H1 (cell line): ENCODE measurements around the gene NSUN4. TPM values are rescaled to one million over a fixed set of nuclear protein-coding genes. Genes with fewer than 3 reads are reported as not detected.

ENCODE experiments used
- CTCF ChIA-PET: fragments of 300-600 bp; sonication (Branson Sonifier 250); formaldehyde crosslinking; loops from one replicate; lab custom pipeline; 2021; ENCODE audit not compliant: partially characterized antibody; lab: Charles Lee
- POLR2A ChIA-PET: fragments of 300-600 bp; sonication (Branson Sonifier 250); formaldehyde crosslinking; loops from one replicate; lab custom pipeline; 2021; ENCODE audit warnings: inconsistent platforms; ENCODE audit not compliant: partially characterized antibody; lab: Charles Lee
- DNase-seq, 2 experiments: peaks; one replicate each; pipeline versions ENCODE4 v3.0.0 to v3.0.0-alpha.2; 2010 to 2022; ENCODE audit warnings: low spot score in 2 of 2, low read depth in 1 of 2, mixed read lengths in 1 of 2
- FAIRE-seq: peaks from 2 replicates; lab custom pipeline; 2011; peaks lifted over from hg19 to GRCh38; lab: Jason Lieb, UNC
- H2AFZ ChIP-seq: 2 replicates; pipeline ENCODE4 v1.8.1; 2012; ENCODE audit warnings: low read length, inconsistent platforms
- H2AK5ac ChIP-seq: 2 replicates; pipeline ENCODE4 v1.6.1; 2013; ENCODE audit warnings: low read depth, low read length
- H2BK120ac ChIP-seq: replicated peaks from 2 replicates; pipeline ENCODE3; 2013; ENCODE audit warnings: low read depth, low read length, inconsistent platforms
- H2BK12ac ChIP-seq: 2 replicates; pipeline ENCODE4 v1.6.1; 2013; ENCODE audit warnings: low read depth, low read length
- H2BK15ac ChIP-seq: 2 replicates; pipeline ENCODE4 v1.6.1; 2013; ENCODE audit warnings: low read length
- H2BK20ac ChIP-seq: 2 replicates; pipeline ENCODE4 v1.6.1; 2013; ENCODE audit warnings: low read length
- H2BK5ac ChIP-seq: 2 replicates; pipeline ENCODE4 v1.6.1; 2013; ENCODE audit warnings: low read depth, low read length
- H3K14ac ChIP-seq: 2 replicates; pipeline ENCODE4 v1.6.1; 2013; ENCODE audit warnings: inconsistent platforms; ENCODE audit not compliant: insufficient read length
- H3K18ac ChIP-seq: 2 replicates; pipeline ENCODE4 v1.6.1; 2013; ENCODE audit warnings: low read length; ENCODE audit errors: extremely low read depth
- H3K23ac ChIP-seq: 2 replicates; pipeline ENCODE4 v1.6.1; 2013; ENCODE audit warnings: inconsistent platforms; ENCODE audit not compliant: insufficient read length
- H3K23me2 ChIP-seq: 2 replicates; pipeline ENCODE4 v1.6.1; 2013; ENCODE audit warnings: low read depth, low read length
- H3K27ac ChIP-seq: 2 replicates; pipeline ENCODE4 v1.6.1; 2011; ENCODE audit warnings: low read depth, low read length, inconsistent platforms
- H3K27me3 ChIP-seq, 4 experiments: replicated peaks in 1 of 4; 1 replicate in 1 of 4; 2 replicates in 3 of 4; pipeline versions ENCODE4 v1.6.1 to v1.8.1; 2011 to 2013; ENCODE audit warnings: low read length in 3 of 4, mild to moderate bottlenecking in 3 of 4, inconsistent platforms in 2 of 4, mixed read lengths in 2 of 4, moderate library complexity in 1 of 4; ENCODE audit not compliant: control insufficient read depth in 3 of 4, insufficient read depth in 3 of 4; ENCODE audit errors: extremely low read depth in 1 of 4
- H3K36me3 ChIP-seq, 4 experiments: 2 replicates each; pipeline versions ENCODE4 v1.6.1 to v1.8.1; 2011 to 2013; ENCODE audit warnings: mild to moderate bottlenecking in 4 of 4, low read length in 3 of 4, moderate library complexity in 2 of 4, control low read depth in 1 of 4, inconsistent platforms in 1 of 4; ENCODE audit not compliant: insufficient read depth in 4 of 4, control insufficient read depth in 2 of 4
- H3K4ac ChIP-seq: replicated peaks from 2 replicates; pipeline ENCODE3; 2013; ENCODE audit warnings: low read length, low read depth, mixed read lengths, inconsistent platforms; ENCODE audit not compliant: insufficient read length
- H3K4me1 ChIP-seq, 4 experiments: replicated peaks in 1 of 4; 1 replicate in 1 of 4; 2 replicates in 3 of 4; pipeline versions ENCODE4 v1.6.1 to v1.8.1; 2011 to 2013; ENCODE audit warnings: low read length in 3 of 4, inconsistent platforms in 2 of 4, mixed read lengths in 1 of 4; ENCODE audit not compliant: insufficient read depth in 4 of 4, control insufficient read depth in 3 of 4
- H3K4me2 ChIP-seq, 2 experiments: 2 replicates each; pipeline versions ENCODE4 v1.6.1 to v1.8.1; 2011 to 2013; ENCODE audit warnings: low read depth in 2 of 2, low read length in 2 of 2, control low read depth in 1 of 2, inconsistent platforms in 1 of 2, mild to moderate bottlenecking in 1 of 2; ENCODE audit not compliant: insufficient read depth in 1 of 2
- H3K4me3 ChIP-seq, 4 experiments: fragments of 200-600, 300-600 bp in 1 of 4; sonication (generic), shearing (Covaris generic), sonication (Bioruptor Twin) in 1 of 4; 2 replicates each; pipeline versions ENCODE4 v1.5.1 to v1.8.1; 2011 to 2016; ENCODE audit warnings: low read length in 4 of 4, low read depth in 3 of 4, control low read depth in 2 of 4, inconsistent platforms in 2 of 4, mild to moderate bottlenecking in 2 of 4, mixed read lengths in 1 of 4, moderate library complexity in 1 of 4; ENCODE audit not compliant: insufficient read depth in 2 of 4; ENCODE audit errors: extremely low read depth in 1 of 4
- H3K56ac ChIP-seq: replicated peaks from 2 replicates; pipeline ENCODE3; 2013; ENCODE audit warnings: low read depth, mild to moderate bottlenecking, mixed read lengths, low read length, inconsistent platforms; ENCODE audit not compliant: insufficient read length
- H3K79me1 ChIP-seq: 2 replicates; pipeline ENCODE4 v1.6.1; 2013; ENCODE audit warnings: low read depth, low read length, control low read depth
- H3K79me2 ChIP-seq, 2 experiments: 2 replicates each; pipeline versions ENCODE4 v1.6.1 to v1.8.1; 2012 to 2013; ENCODE audit warnings: low read length in 2 of 2, mild to moderate bottlenecking in 2 of 2, inconsistent platforms in 1 of 2; ENCODE audit not compliant: insufficient read depth in 2 of 2, control insufficient read depth in 1 of 2
- H3K9ac ChIP-seq, 4 experiments: replicated peaks in 1 of 4; 1 replicate in 1 of 4; 2 replicates in 3 of 4; pipeline versions ENCODE4 v1.6.1 to v1.8.1; 2011 to 2013; ENCODE audit warnings: low read depth in 3 of 4, low read length in 3 of 4, control low read depth in 2 of 4, mild to moderate bottlenecking in 2 of 4, moderate library complexity in 2 of 4, inconsistent platforms in 1 of 4; ENCODE audit errors: extremely low read depth in 1 of 4
- H3K9me3 ChIP-seq, 2 experiments: 2 replicates each; pipeline versions ENCODE4 v1.6.1 to v1.8.1; 2012 to 2013; ENCODE audit warnings: mild to moderate bottlenecking in 2 of 2, moderate library complexity in 2 of 2, control low read depth in 1 of 2, inconsistent platforms in 1 of 2, low read depth in 1 of 2, low read length in 1 of 2, mixed read lengths in 1 of 2; ENCODE audit not compliant: insufficient read depth in 2 of 2
- H4K20me1 ChIP-seq, 2 experiments: replicated peaks in 1 of 2; 2 replicates each; pipeline versions ENCODE3 to v1.8.1; 2011 to 2013; ENCODE audit warnings: inconsistent platforms in 2 of 2, low read length in 2 of 2, mild to moderate bottlenecking in 1 of 2; ENCODE audit not compliant: insufficient read depth in 2 of 2, control insufficient read depth in 1 of 2
- H4K5ac ChIP-seq: 2 replicates; pipeline ENCODE4 v1.6.1; 2013; ENCODE audit warnings: low read length, low read depth, mixed read lengths, inconsistent platforms; ENCODE audit not compliant: insufficient read length
- H4K8ac ChIP-seq: 2 replicates; pipeline ENCODE4 v1.8.0; 2013; ENCODE audit warnings: mild to moderate bottlenecking, moderate library complexity, low read length, inconsistent platforms; ENCODE audit not compliant: insufficient read depth; ENCODE audit errors: extremely low read depth
- H4K91ac ChIP-seq: replicated peaks from 2 replicates; pipeline ENCODE3; 2013; ENCODE audit warnings: low read length, mixed read lengths, inconsistent platforms; ENCODE audit not compliant: insufficient read length
- KDM4A ChIP-seq: IDR thresholded peaks from one replicate; pipeline ENCODE4 v1.7.1; 2012; ENCODE audit warnings: low read depth, mild to moderate bottlenecking, moderate library complexity, low read length, inconsistent platforms; ENCODE audit not compliant: severe bottlenecking
- TAF1 ChIP-seq: IDR thresholded peaks from 2 replicates; pipeline ENCODE4 v1.6.1; 2011; ENCODE audit warnings: mild to moderate bottlenecking, low read depth, low read length
- WGBS, 2 experiments: shearing (Covaris generic) in 1 of 2; methylation state at CpG; one replicate each; pipeline versions ENCODE4 v1.1.6 to v1.1.7; 2013 to 2015; ENCODE audit warnings: low lambda C conversion rate in 2 of 2, mixed read lengths in 2 of 2, inconsistent platforms in 1 of 2, low coverage in 1 of 2, missing lambda C conversion rate in 1 of 2; ENCODE audit not compliant: insufficient replicate concordance in 2 of 2, insufficient coverage in 1 of 2, insufficient read length in 1 of 2; ENCODE audit errors: extremely low coverage in 1 of 2, missing lambda C conversion rate in 1 of 2; 5-methylcytosine and 5-hydroxymethylcytosine counted together
- polyA plus RNA-seq, 7 experiments: library from polyadenylated mRNA; depleted of rRNA in 3 of 7; stranded (reverse) in 5 of 7; unstranded in 2 of 7; fragments of >200 nt in 5 of 7; fragments of 200-250 nt in 2 of 7; gene quantifications; 1 replicate in 5 of 7; 2 replicates in 1 of 7; 4 replicates in 1 of 7; pipeline versions ENCODE4 v1.2.1 to v1.2.3, GENCODE V29; 2011 to 2013; ENCODE audit warnings: missing spikeins in 2 of 7, mixed read lengths in 2 of 7
- total RNA-seq: library from RNA; stranded (reverse); fragmentation: NEBNext Ultra II Directional; extraction: Animal tissue kit (Norgen Biotek cat#: 25700); gene quantifications from 2 replicates; pipeline ENCODE4 v1.2.1, GENCODE V29; 2021

The NSUN4 gene
- total and polyA plus RNA-seq, 2 of the 8 experiments (the other 6 are each of a cell fraction or from before 2014, with no cell fraction given): 9.7 to 15.7 TPM

DNA sequence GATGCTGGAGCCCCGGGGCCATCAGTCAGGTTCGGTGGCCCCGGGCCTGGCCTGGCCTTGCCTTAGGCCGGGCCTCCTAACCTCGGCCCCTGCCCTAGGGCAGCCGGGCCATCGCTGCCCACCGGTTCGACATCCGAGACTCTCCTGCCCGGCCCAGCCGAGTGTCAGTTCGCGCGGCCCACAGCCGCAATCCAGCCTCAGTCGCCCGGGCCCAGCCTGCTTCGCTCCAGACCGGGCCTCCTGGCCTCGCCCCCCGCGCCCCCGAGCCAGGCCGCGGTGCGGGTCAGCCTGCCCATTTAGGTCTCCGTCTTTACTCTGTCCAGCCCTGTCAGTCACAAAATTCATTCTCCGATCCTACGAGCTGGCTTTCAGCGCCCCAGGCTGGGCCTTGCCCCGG is 38.0 kb upstream of the NSUN4 start:
- FAIRE-seq: no peak
- CTCF ChIA-PET: interaction anchor here (1.3 to 2.3 kb wide), 4 partner anchors 15 to 48 kb away, joined by 3 to 21 read pairs (median 7); partner anchors contain the start of gene NSUN4

More for the DNA sequence above, 38.0 kb upstream of the NSUN4 start:
- Histone ChIP-seq H3K9me3 (no peaks in the 10 kb centered on the region), H3K4ac (peak overlapping the region; percentile 73), H3K4me2 (peak overlapping the region; percentile 80 to 91), H2BK15ac (no peak overlapping the region), H3K14ac (no peak overlapping the region), H3K23ac (no peak overlapping the region), H3K18ac (0 out of 2 replicates have a peak overlapping the region, but pooled peaks have one; percentile 43), H3K23me2 (peaks cover 8% of the 10 kb centered on the region; the same call in 1 of the 2 replicates), H3K9ac (peak overlapping the region; percentile 24 to 87 (median 80); a peak in 6 of 7 replicates), H4K91ac (no peak overlapping the region), H3K36me3 (peaks cover 0 to 9% (median 0%) of the 10 kb centered on the region in 4 experiments; a peak in 3 of 8 replicates), H3K79me2 (peaks cover 35 to 82% of the 10 kb centered on the region in 2 experiments), H3K27ac (peak overlapping the region; percentile 92; the same call in 1 of the 2 replicates), H2BK12ac (no peak overlapping the region), H2BK120ac (no peak overlapping the region), H4K5ac (peak overlapping the region; percentile 76), H2BK20ac (no peak overlapping the region), H3K56ac (peak overlapping the region; percentile 42), H2AK5ac (no peak overlapping the region), H4K8ac (peak overlapping the region; percentile 66), H2BK5ac (peak overlapping the region; percentile 71; the same call in 1 of the 2 replicates), H3K4me3 (peak overlapping the region; percentile 84 to 97 (median 90)), H3K4me1 (peaks cover 5 to 17% (median 12%) of the 10 kb centered on the region in 4 experiments), H3K27me3 (no peaks in the 10 kb centered on the region), H4K20me1 (peaks cover 3 to 6% of the 10 kb centered on the region in 2 experiments), H2AFZ (no peak overlapping the region), H3K79me1 (no peaks in the 10 kb centered on the region)
- 2% methylated on average over 27 of the region's 32 CpGs; no CpG with 5 or more reads in 1 of the 2 experiments for WGBS, 2 experiments
- TF ChIP-seq KDM4A (peak; percentile 54), TAF1 (no peak)
- DNase-seq: no peak
- POLR2A ChIA-PET: interaction anchor here (0.6 to 33.1 kb wide), 23 partner anchors 8 to 111 kb away, joined by 3 to 689 read pairs (median 8); partner anchors contain the start of genes NSUN4 and RAD54L
